A673 (cell line): Measurements from ENCODE around the gene DNMBP. TPM values are rescaled to one million over a fixed set of nuclear protein-coding genes. Genes with fewer than 3 reads are reported as not detected.

Experiments used
- BruUV-seq: library from RNA; stranded (reverse); fragments of 400-500 nt; replicated peaks from 2 replicates; lab custom pipeline; 2021; lab: Mats Ljungman, UMichigan
- CTCF ChIA-PET: fragments of 300-600 bp; sonication (Branson Sonifier 250); formaldehyde crosslinking; loops from one replicate; lab custom pipeline; 2022; ENCODE audit warnings: antibody characterized with exemption; lab: Charles Lee
- POLR2A ChIA-PET: fragments of 300-600 bp; sonication (Branson Sonifier 250); formaldehyde crosslinking; loops from one replicate; lab custom pipeline; 2022; ENCODE audit warnings: antibody characterized with exemption; ENCODE audit not compliant: low non-redundant PET; lab: Charles Lee
- DNase-seq: peaks from one replicate; pipeline ENCODE4 v3.0.0-alpha.2; 2015; ENCODE audit warnings: low spot score
- H3K27ac ChIP-seq: fragments of 200-600 bp; sonication (generic); 2 replicates; pipeline ENCODE4 v1.5.1; 2016; ENCODE audit warnings: mixed run types, low read depth, mild to moderate bottlenecking, mixed read lengths, antibody characterized with exemption, low read length; ENCODE audit not compliant: poor library complexity, severe bottlenecking
- H3K27me3 ChIP-seq: fragments of 200-600 bp; sonication (generic); replicated peaks from 2 replicates; pipeline ENCODE4 v1.6.1; 2017; ENCODE audit warnings: mixed run types, low read depth, mild to moderate bottlenecking, mixed read lengths, antibody characterized with exemption, low read length; ENCODE audit not compliant: insufficient read depth, poor library complexity
- H3K36me3 ChIP-seq: fragments of 200-600 bp; sonication (generic); 2 replicates; pipeline ENCODE4 v1.6.1; 2016; ENCODE audit warnings: mixed run types, mild to moderate bottlenecking, mixed read lengths, antibody characterized with exemption, low read length; ENCODE audit not compliant: insufficient read depth, poor library complexity, severe bottlenecking
- H3K4me1 ChIP-seq: fragments of 200-600 bp; sonication (generic); 2 replicates; pipeline ENCODE4 v1.6.1; 2017; ENCODE audit warnings: mixed run types, mild to moderate bottlenecking, mixed read lengths, antibody characterized with exemption, low read length; ENCODE audit not compliant: insufficient read depth, poor library complexity, severe bottlenecking
- H3K4me3 ChIP-seq: fragments of 200-600 bp; sonication (generic); 2 replicates; pipeline ENCODE4 v1.5.1; 2016; ENCODE audit warnings: low read depth, mixed run types, mild to moderate bottlenecking, mixed read lengths, low read length; ENCODE audit not compliant: poor library complexity, severe bottlenecking
- H3K9me3 ChIP-seq: fragments of 200-600 bp; sonication (generic); 2 replicates; pipeline ENCODE4 v1.6.1; 2016; ENCODE audit warnings: mixed run types, low read depth, mild to moderate bottlenecking, mixed read lengths, antibody characterized with exemption, low read length; ENCODE audit not compliant: poor library complexity, severe bottlenecking
- EZH2 ChIP-seq: fragments of 200-600 bp; sonication (generic); IDR thresholded peaks from 2 replicates; pipeline ENCODE4 v1.6.1; 2017; ENCODE audit warnings: borderline replicate concordance, low read depth, mild to moderate bottlenecking, mixed read lengths, antibody characterized with exemption, low read length; ENCODE audit not compliant: poor library complexity, severe bottlenecking
- intact Hi-C: fragments of 100-400 bp; cut with micrococcal nuclease; formaldehyde crosslinking; loops from one replicate; pipeline ENCODE4 v1.10.0; 2022; ENCODE audit not compliant: unreplicated experiment
- total RNA-seq: library from RNA; stranded (reverse); gene quantifications from 2 replicates; pipeline ENCODE4 v1.2.3, GENCODE V29; 2021
- TF ChIP-seq, protein P1 (sequence below): fragments of 300-800, 200-600 bp; sonication (generic); conservative IDR thresholded peaks from 2 replicates; pipeline ENCODE4 v1.5.1; 2017; ENCODE audit warnings: low read depth, mild to moderate bottlenecking, antibody characterized with exemption, low read length, moderate library complexity, mixed read lengths

DNMBP gene
- total RNA-seq, 1 experiment from 2014 or later: 28.0 TPM

DNA sequence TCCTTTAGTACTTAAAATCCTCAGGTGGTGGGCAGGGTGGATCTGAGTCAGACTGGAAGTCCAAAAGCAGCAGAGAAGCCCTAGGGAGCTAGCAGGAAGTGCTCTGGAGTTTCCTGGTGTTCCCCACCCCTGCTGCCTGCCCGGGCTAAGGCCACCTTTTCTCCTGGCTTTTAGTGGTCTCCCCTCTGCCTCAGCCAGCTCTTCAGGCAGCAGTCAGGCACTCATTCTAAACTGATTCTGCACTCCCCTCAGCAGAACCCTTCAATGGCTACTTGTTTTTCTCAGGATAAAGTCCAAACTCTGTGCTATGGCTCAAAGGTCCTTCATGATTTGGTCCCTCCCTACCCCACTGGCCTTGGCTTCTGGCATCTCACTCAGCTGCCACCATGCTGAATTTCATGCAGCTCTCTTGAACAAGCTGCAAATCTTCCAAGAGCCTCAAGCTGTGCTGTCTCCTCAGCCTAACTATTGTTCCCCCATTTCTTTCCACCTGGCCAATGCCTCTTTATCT is 28.9 kb upstream of the DNMBP start:
- Histone ChIP-seq H3K9me3 (no peaks in the 10 kb centered on the region), H3K27me3 (no peaks in the 10 kb centered on the region), H3K4me3 (no peak overlapping the region), H3K36me3 (no peaks in the 10 kb centered on the region), H3K27ac (no peak overlapping the region), H3K4me1 (peaks cover 7% of the 10 kb centered on the region)
- DNase-seq: peak; percentile 14
- ChIA-PET CTCF (no interaction called here), POLR2A (no interaction called here)
- intact Hi-C loops: no loop called here
- TF ChIP-seq, protein P1, sequence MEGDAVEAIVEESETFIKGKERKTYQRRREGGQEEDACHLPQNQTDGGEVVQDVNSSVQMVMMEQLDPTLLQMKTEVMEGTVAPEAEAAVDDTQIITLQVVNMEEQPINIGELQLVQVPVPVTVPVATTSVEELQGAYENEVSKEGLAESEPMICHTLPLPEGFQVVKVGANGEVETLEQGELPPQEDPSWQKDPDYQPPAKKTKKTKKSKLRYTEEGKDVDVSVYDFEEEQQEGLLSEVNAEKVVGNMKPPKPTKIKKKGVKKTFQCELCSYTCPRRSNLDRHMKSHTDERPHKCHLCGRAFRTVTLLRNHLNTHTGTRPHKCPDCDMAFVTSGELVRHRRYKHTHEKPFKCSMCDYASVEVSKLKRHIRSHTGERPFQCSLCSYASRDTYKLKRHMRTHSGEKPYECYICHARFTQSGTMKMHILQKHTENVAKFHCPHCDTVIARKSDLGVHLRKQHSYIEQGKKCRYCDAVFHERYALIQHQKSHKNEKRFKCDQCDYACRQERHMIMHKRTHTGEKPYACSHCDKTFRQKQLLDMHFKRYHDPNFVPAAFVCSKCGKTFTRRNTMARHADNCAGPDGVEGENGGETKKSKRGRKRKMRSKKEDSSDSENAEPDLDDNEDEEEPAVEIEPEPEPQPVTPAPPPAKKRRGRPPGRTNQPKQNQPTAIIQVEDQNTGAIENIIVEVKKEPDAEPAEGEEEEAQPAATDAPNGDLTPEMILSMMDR: no peak
- no peak for TF ChIP-seq EZH2
- no TSS peak for BruUV-seq

DNA sequence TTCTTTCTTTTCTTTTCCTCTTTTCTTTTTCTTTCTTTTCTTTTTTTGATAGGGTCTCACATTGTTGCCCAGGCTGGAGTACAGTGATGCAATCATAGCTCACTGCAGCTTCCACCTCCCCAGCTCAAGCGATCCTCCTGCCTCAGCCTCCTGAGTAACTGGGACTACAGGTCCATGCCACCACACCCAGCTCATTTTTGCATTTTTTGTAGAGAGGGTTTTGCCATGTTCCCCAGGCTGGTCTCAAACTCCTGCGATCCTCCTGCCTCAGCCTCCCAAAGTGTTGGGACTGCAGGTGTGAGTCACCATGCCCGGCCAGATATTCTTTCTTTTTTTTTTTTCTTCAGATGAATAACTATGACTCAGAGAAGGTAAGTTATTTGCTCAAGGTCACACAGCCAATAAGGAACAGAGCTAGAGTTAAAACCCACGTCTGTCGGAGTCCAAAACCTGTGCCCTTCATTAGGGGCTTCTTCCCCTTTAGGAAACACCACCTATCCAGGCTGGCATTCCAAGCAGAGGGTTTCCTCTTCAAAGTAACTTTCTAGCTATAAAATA is 28.1 kb upstream of the DNMBP start:
- no peak for DNase-seq
- TF ChIP-seq EZH2: no peak
- TF ChIP-seq, protein P1: no peak
- ChIA-PET POLR2A (interaction anchor here (0.5 kb wide), 1 partner anchor 161 kb away, joined by 3 read pairs; no protein-coding TSS in a partner anchor), CTCF (no interaction called here)
- Histone ChIP-seq H3K4me1 (peaks cover 3% of the 10 kb centered on the region), H3K4me3 (no peak overlapping the region), H3K27ac (no peak overlapping the region), H3K9me3 (no peaks in the 10 kb centered on the region), H3K36me3 (no peaks in the 10 kb centered on the region), H3K27me3 (no peaks in the 10 kb centered on the region)
- no TSS peak for BruUV-seq
- intact Hi-C loops: no loop called here

DNA sequence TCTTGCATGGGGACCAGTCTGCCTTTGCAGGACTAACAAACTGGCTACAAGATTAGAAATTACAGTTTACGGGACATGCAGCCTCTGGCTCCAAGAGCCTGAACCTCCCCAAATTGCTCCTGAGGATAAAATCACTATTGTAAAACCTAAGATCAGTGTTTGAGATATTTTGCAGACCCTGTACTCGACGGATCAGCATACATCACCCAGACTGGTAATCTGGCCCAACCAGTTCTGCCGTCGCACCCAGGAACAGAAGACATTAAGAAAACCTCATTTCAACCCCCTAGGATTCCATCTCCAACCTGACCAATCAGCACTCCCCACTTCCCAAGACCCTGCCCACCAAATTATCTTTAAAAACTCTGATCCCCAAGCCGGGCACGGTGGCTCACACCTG is 27.1 kb upstream of the DNMBP start:
- BruUV-seq: no TSS peak
- intact Hi-C loops: no loop called here
- Histone ChIP-seq H3K27me3 (no peaks in the 10 kb centered on the region), H3K27ac (no peak overlapping the region), H3K9me3 (no peaks in the 10 kb centered on the region), H3K4me3 (no peak overlapping the region), H3K36me3 (no peaks in the 10 kb centered on the region), H3K4me1 (peaks cover 3% of the 10 kb centered on the region)
- TF ChIP-seq EZH2: no peak
- TF ChIP-seq, protein P1: no peak
- DNase-seq: no peak
- ChIA-PET POLR2A (no interaction called here), CTCF (no interaction called here)
